OCI-LY3 (cell line): ENCODE results near the gene STAP2.
"Not testable (repeated sequence)": the region's sequence is repeated elsewhere in the genome, so short reads cannot be mapped to it uniquely, and the experiment has no call there.

Experiments used
- H2AFZ ChIP-seq: fragments of 200-600, 300-600 bp; shearing (Covaris generic); 2 replicates; pipeline ENCODE4 v1.6.0; 2014; ENCODE audit warnings: antibody characterized with exemption, low read depth, low read length
- H3K27ac ChIP-seq: fragments of 200-600, 300-600 bp; sonication (generic); 2 replicates; pipeline ENCODE4 v1.5.1; 2014; ENCODE audit warnings: mild to moderate bottlenecking, low read length, moderate library complexity, mixed read lengths
- H3K27me3 ChIP-seq: fragments of 200-600, 300-600 bp; sonication (generic); 2 replicates; pipeline ENCODE4 v1.6.1; 2014; ENCODE audit warnings: low read depth, low read length, mixed read lengths
- H3K36me3 ChIP-seq: fragments of 200-600, 300-600 bp; sonication (generic); replicated peaks from 2 replicates; pipeline ENCODE3; 2014; ENCODE audit warnings: low read depth, low read length, mixed read lengths
- H3K4me1 ChIP-seq: fragments of 300-600, 200-600 bp; sonication (generic); 2 replicates; pipeline ENCODE4 v1.6.1; 2014; ENCODE audit warnings: low read length, mixed read lengths
- H3K4me2 ChIP-seq: fragments of 200-600, 300-600 bp; sonication (generic); 2 replicates; pipeline ENCODE4 v1.6.1; 2014; ENCODE audit warnings: low read length, mixed read lengths
- H3K4me3 ChIP-seq: fragments of 300-600, 200-600 bp; sonication (generic); 2 replicates; pipeline ENCODE4 v1.5.1; 2014; ENCODE audit warnings: antibody characterized with exemption, mild to moderate bottlenecking, low read length, moderate library complexity
- H3K79me2 ChIP-seq: fragments of 300-600, 200-600 bp; shearing (Covaris generic); 2 replicates; pipeline ENCODE4 v1.6.1; 2014; ENCODE audit warnings: mild to moderate bottlenecking, low read length, mixed read lengths
- H3K9ac ChIP-seq: fragments of 300-600, 200-600 bp; shearing (Covaris generic); 2 replicates; pipeline ENCODE4 v1.6.0; 2014; ENCODE audit warnings: mild to moderate bottlenecking, low read length, moderate library complexity
- H3K9me3 ChIP-seq: fragments of 200-600, 300-600 bp; shearing (Covaris generic); 2 replicates; pipeline ENCODE4 v1.6.1; 2014; ENCODE audit warnings: low read length, mixed read lengths; ENCODE audit not compliant: insufficient read depth
- H4K20me1 ChIP-seq: fragments of 200-600, 300-600 bp; sonication (generic); 2 replicates; pipeline ENCODE4 v1.6.1; 2016; ENCODE audit warnings: low read length, mixed read lengths; ENCODE audit not compliant: insufficient read depth
- CTCF ChIP-seq: fragments of 200-600, 300-600 bp; sonication (generic); IDR thresholded peaks from 2 replicates; pipeline ENCODE4 v1.5.1; 2014; ENCODE audit warnings: antibody characterized with exemption, low read length, low read depth
- EZH2phosphoT487 ChIP-seq: fragments of 200-600 bp; shearing (Covaris generic); IDR thresholded peaks from 2 replicates; pipeline ENCODE4 v1.6.1; 2018; ENCODE audit warnings: antibody characterized with exemption, mixed run types, low read depth

Gene STAP2

GRCh38 chr19:4291184-4291732 lies 47.4 kb downstream of the STAP2 start:
- no peaks in the 10 kb centered on the region for H3K79me2 ChIP-seq
- no peak overlapping the region for H2AFZ ChIP-seq
- H4K20me1 ChIP-seq = no peaks in the 10 kb centered on the region
- H3K4me2 ChIP-seq = no peak overlapping the region
- no peak for TF ChIP-seq CTCF
- no peak for TF ChIP-seq EZH2phosphoT487
- H3K9ac ChIP-seq = no peak overlapping the region
- H3K27ac ChIP-seq = no peak overlapping the region
- no peaks in the 10 kb centered on the region for H3K4me1 ChIP-seq
- H3K36me3 ChIP-seq = no peaks in the 10 kb centered on the region
- no peak overlapping the region for H3K4me3 ChIP-seq
- no peaks in the 10 kb centered on the region for H3K9me3 ChIP-seq
- peaks cover 4% of the 10 kb centered on the region; the same call in 1 of the 2 replicates for H3K27me3 ChIP-seq

- H3K4me1 ChIP-seq = no peaks in the 10 kb centered on the region
- TF ChIP-seq EZH2phosphoT487 (no peak), CTCF (no peak)
- H3K36me3 ChIP-seq = no peaks in the 10 kb centered on the region
- H4K20me1 ChIP-seq = no peaks in the 10 kb centered on the region
- no peak overlapping the region for H3K4me2 ChIP-seq
- no peaks in the 10 kb centered on the region for H3K9me3 ChIP-seq
- H2AFZ ChIP-seq = no peak overlapping the region
- no peak overlapping the region for H3K4me3 ChIP-seq
- no peak overlapping the region for H3K9ac ChIP-seq
- no peaks in the 10 kb centered on the region for H3K79me2 ChIP-seq
- no peak overlapping the region for H3K27ac ChIP-seq
- peaks cover 8% of the 10 kb centered on the region for H3K27me3 ChIP-seq
Observed at GRCh38 chr19:4288091-4288777, 50.4 kb downstream of the STAP2 start.

- H3K27ac ChIP-seq = not testable (repeated sequence)
Observed at GRCh38 chr19:4286141-4286540, 52.5 kb downstream of the STAP2 start.

GRCh38 chr19:4284974-4285373 lies 53.7 kb downstream of the STAP2 start:
- Histone ChIP-seq H3K9me3 (no peaks in the 10 kb centered on the region), H3K27me3 (peaks cover 11% of the 10 kb centered on the region), H3K79me2 (no peaks in the 10 kb centered on the region), H3K4me1 (peaks cover 4% of the 10 kb centered on the region; the same call in 1 of the 2 replicates), H2AFZ (no peak overlapping the region), H3K9ac (no peak overlapping the region), H3K4me3 (no peak overlapping the region), H3K27ac (no peak overlapping the region), H4K20me1 (no peaks in the 10 kb centered on the region), H3K36me3 (no peaks in the 10 kb centered on the region), H3K4me2 (no peak overlapping the region)
- TF ChIP-seq EZH2phosphoT487 (no peak), CTCF (no peak)

More at GRCh38 chr19:4286141-4286540, 52.5 kb downstream of the STAP2 start:
- not testable (repeated sequence) for H3K4me1 ChIP-seq, H3K4me3 ChIP-seq, H3K9ac ChIP-seq, H3K4me2 ChIP-seq, H3K36me3 ChIP-seq, H3K27me3 ChIP-seq, H2AFZ ChIP-seq, H3K9me3 ChIP-seq, H4K20me1 ChIP-seq, H3K79me2 ChIP-seq
